Activated CD4-positive, alpha-beta T cell treated with anti-CD3 and anti-CD28 coated beads, Interleukin-2, amount 50 U/mL, for 1 hour (primary cell): ENCODE measurements around the gene MINDY4.

Experiments
- DNase-seq: peaks from one replicate; pipeline ENCODE4 v3.0.0-alpha.2; 2020

MINDY4 gene

GRCh38 chr7:30840141-30841024 is 69.2 kb downstream of the MINDY4 start:
- no peak for DNase-seq

GRCh38 chr7:30841025-30841735 is 70.0 kb downstream of the MINDY4 start:
- no peak for DNase-seq

GRCh38 chr7:30841801-30842541 is 70.8 kb downstream of the MINDY4 start:
- no peak for DNase-seq

- DNase-seq: no peak
Measured at GRCh38 chr7:30842542-30843451, 71.6 kb downstream of the MINDY4 start.

- no peak for DNase-seq
Measured at GRCh38 chr7:30843741-30844482, 72.7 kb downstream of the MINDY4 start.

GRCh38 chr7:30844483-30844874 is 73.3 kb downstream of the MINDY4 start:
- DNase-seq: no peak

GRCh38 chr7:30844916-30845315 is 73.7 kb downstream of the MINDY4 start:
- no peak for DNase-seq

GRCh38 chr7:30845426-30846135 is 74.4 kb downstream of the MINDY4 start:
- DNase-seq: no peak

- no peak for DNase-seq
Measured at GRCh38 chr7:30846378-30846777, 75.2 kb downstream of the MINDY4 start.

GRCh38 chr7:30848121-30848855 is 77.1 kb downstream of the MINDY4 start:
- no peak for DNase-seq

GRCh38 chr7:30849565-30849964 is 78.3 kb downstream of the MINDY4 start:
- DNase-seq: no peak

- DNase-seq: no peak
Measured at GRCh38 chr7:30850426-30850825, 79.2 kb downstream of the MINDY4 start.

- no peak for DNase-seq
Measured at GRCh38 chr7:30851651-30852307, 80.6 kb downstream of the MINDY4 start.

- no peak for DNase-seq
Measured at GRCh38 chr7:30852308-30852684, 81.1 kb downstream of the MINDY4 start.

GRCh38 chr7:30852744-30853288 is 81.6 kb downstream of the MINDY4 start:
- no peak for DNase-seq

GRCh38 chr7:30853576-30853975 is 82.4 kb downstream of the MINDY4 start:
- no peak for DNase-seq

GRCh38 chr7:30855936-30856335 is 84.7 kb downstream of the MINDY4 start:
- DNase-seq: no peak

- DNase-seq: no peak
Measured at GRCh38 chr7:30858576-30858975, 87.4 kb downstream of the MINDY4 start.

GRCh38 chr7:30859202-30859939 is 88.2 kb downstream of the MINDY4 start:
- DNase-seq: no peak
